G401 (cell line): ENCODE measurements around the gene IGFL3. TPM values are rescaled to one million over a fixed set of nuclear protein-coding genes. Genes with fewer than 3 reads are reported as not detected.
A peak's percentile ranks its signal among the peaks of the same experiment; 100 is the strongest.
"Not testable (repeated sequence)": the region's sequence is repeated elsewhere in the genome, so short reads cannot be mapped to it uniquely, and the experiment has no call there.

Source experiments
- DNase-seq: peaks from one replicate; pipeline ENCODE4 v3.0.0-alpha.2; 2015; ENCODE audit warnings: low spot score
- in situ Hi-C: cut with HindIII; loops from 2 replicates; pipeline ENCODE4 v1.10.0; 2016; ENCODE audit warnings: low sequenced_read_pairs, mixed read lengths
- total RNA-seq: library from RNA; depleted of rRNA; stranded (reverse); fragments of >200 nt; shearing (Covaris generic); gene quantifications from 2 replicates; pipeline ENCODE4 v1.2.3, GENCODE V29; 2014; rRNA removed

IGFL3 gene
- total RNA-seq, 1 experiment from 2014 or later: 0.75 TPM

DNA sequence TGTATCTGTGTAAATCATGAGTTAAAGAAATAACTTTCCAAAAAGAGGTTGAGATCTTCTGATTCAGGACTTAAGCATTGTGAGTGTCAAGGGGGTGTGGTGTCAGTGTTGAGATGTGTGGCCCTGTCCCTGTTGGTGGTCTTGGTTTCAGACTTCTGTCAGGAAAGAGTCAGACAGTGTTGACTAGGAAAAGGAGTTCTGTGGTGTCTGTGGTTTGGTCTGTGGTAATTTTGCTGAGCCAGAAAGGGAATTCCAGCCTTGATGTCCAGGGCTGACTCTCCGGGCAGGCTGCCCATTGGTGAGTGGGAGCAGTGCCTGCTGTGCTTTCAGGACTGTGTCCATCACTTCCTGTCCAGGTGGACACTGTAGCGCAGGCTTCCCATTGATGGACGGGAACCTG, 43.9 kb downstream of the IGFL3 start:
- in situ Hi-C loops: no loop called here
- DNase-seq: no peak

DNA sequence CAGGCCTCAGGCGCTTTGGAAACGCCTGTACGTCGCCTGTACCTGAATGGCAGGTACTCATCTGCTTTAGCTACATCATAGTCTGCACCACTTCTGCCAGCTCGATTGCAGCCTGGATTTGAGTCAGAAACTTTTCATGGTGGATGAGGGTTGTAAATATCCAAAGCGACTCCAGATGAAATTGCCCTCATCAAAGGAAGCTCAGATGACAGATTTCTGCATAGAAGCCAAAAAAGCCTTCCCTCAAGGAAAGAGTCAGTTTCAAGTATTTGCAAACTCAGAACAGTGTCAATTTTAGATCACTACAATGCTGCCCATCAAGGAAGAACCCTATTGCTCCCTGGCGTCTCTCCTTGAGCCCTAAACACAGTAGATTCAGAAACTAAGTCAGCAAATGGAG, 44.9 kb downstream of the IGFL3 start:
- no peak for DNase-seq
- in situ Hi-C loops: no loop called here

DNA sequence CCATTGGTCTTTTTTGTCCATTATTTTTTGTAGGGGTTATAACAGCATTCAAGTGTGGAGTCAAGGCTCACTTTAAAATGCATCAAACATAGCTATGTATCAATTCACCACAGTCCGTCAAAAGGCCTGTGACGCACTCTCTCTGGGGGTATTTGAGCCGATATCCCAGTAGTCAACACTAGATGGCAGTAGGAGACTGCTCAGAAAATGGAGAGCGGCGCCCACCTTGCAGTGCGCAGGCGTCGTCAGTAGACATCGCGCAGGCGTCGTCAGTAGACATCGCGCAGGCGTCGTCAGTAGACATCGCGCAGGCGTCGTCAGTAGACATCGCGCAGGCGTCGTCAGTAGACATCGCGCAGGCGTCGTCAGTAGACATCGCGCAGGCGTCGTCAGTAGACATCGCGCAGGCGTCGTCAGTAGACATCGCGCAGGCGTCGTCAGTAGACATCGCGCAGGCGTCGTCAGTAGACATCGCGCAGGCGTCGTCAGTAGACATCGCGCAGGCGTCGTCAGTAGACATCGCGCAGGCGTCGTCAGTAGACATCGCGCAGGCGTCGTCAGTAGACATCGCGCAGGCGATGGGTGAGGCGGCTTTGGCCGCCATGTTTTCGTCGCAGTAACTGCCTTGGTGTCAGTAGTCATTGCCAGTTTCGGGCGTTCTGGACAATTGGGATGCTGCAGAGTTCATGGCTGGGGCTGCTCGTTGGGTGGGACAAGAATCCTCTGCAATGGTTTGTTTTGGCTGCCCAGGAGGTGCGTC, 45.7 kb downstream of the IGFL3 start:
- peak; percentile 17 for DNase-seq
- in situ Hi-C loops: not testable (repeated sequence)

DNA sequence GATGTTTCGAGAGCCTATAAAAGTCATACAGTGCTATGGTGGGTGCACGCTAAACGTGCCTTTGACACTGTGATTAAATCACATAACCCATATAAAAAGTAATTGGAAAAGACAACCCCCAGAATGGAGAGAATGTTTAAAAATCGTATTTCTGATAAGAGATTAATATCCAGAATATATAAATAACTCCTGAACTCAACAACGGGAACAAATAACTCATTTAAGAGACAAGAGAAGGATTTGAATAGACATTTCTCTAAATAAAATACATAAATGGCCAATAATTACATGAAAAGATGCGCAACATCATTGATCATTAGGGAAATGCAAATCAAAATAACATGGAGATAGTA, 46.7 kb downstream of the IGFL3 start:
- no peak for DNase-seq
- in situ Hi-C loops: no loop called here

DNA sequence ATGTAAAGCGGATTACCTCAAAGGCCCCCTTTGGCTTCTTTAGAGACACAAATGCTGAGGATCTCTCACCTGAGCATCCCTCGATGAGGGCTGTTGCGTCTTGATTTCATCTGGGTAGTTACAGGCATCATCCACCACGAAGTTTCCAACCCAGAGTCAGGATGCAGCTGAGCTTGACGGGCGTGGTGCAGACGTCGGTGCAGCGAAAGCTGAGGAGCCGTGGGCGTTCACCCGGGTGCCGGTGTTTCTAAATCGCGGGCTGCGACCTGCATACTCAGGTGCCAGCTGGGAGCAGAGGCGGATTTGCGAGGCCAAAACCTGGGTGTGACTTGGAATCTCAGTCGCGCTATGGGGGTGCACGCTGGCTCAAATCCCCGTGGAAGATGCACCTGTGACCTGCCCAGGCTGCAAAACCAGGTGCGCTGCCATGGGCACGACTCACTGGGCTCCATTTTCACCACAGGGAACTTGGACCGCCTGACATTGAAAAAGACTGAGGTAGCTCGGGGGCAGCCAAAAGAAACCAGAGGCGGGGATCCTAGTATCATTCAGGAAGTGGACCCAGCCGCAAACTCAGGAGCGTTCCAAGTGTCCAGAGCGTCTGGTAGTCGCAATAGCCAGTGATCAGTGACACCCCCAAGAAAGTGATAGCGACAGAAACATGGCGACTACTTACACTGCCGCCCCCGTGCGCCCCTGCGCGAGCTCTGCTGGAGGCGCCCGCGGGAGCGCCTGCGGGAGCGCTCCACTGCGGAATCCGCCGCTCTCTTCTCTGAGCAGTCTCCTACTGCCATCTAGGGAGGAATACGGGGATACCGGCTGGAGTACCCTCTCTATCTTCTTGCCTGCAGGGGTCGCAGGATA, 47.3 kb downstream of the IGFL3 start:
- in situ Hi-C loops: no loop called here
- peak; percentile 55 for DNase-seq

DNA sequence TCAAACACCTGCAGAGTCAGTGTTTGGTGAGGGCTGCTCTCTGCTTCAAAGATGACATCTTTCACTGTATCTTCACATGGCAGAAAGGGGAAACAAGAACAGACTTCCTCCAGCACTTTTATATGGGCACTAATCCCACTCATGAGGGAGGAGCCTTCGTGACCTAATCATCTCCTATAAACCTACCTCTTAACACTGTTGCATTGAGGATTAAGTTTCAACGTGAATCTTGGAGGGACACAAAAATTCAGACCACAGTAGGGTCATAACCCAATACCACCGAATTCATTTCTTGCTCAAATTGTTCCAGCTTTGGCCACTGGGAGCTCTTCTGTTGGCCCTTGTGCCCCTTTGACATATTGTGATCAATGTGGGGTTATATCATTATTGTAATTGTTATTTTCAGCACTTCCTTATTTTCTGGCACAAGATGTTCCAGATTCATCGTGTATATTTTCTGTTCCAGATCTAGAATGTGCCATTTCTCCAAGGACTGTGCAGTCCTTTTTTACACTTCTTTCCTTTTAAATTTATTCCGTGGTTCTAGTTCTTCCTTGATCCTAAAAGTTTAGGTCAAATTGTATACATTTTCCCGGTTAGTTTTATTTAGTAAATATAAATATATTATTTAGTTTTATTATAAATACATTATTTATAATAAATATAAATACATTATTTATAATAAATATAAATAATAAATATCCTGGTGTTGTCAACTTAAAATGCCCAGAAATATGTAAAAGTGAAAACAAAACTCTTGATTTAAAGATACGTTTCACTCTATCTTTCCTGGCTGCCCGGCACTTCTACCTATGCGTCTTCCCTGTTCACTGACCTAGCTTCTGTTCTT, 48.2 kb downstream of the IGFL3 start:
- no peak for DNase-seq
- in situ Hi-C loops: no loop called here

DNA sequence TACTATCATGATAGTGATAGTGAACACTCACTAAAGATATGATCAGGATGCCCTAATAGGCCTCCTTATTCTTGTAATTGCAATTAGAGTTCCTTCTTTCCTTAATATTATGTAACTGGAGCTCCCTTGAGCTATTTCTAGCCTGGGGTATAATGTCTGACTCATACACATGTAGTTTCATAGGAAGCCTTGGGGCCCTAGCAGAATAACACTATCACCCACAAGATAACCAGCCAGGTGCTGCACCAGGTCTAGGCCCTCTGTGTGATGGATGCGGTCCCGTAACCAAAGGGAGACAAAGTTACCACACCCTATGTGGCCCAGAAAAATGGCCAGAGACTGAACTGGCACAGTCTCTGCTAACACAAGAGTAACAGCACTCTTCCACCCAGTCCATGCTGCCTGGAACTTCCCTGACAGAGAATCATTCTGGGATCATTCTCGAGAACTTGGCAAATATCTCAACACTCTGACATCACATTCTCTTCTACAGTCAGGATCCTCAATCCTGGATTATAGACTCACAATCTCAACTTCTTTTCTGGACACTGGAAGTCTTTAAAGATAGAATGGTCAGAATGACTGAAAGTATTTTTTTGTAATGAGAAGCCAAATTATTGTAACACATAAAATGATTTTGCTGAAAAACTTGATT, 51.1 kb downstream of the IGFL3 start:
- DNase-seq: no peak
- in situ Hi-C loops: no loop called here

Other genes with a start within 250 kb of the IGFL3 start
- gene IRF2BP1, start 238.5 kb downstream of the IGFL3 start, total RNA-seq: 38.3 and 43.4 TPM in 2 replicates
- 0.12 and 1.9 TPM in 2 replicates for gene MYPOP, start 222.1 kb downstream of the IGFL3 start, total RNA-seq
- 0.07 TPM in 1 of 2 replicates, not detected in the other for gene NANOS2, start 209.9 kb downstream of the IGFL3 start, total RNA-seq
- gene NOVA2, start 150.8 kb downstream of the IGFL3 start, total RNA-seq: not detected in 2 replicates
- gene CCDC61, start 129.2 kb downstream of the IGFL3 start, total RNA-seq: 6.6 and 9.5 TPM in 2 replicates
- not detected in 2 replicates for gene PGLYRP1, start 101.6 kb downstream of the IGFL3 start, total RNA-seq
- gene IGFL4, start 83.7 kb downstream of the IGFL3 start, total RNA-seq: not detected in 2 replicates
- 0.47 TPM in 1 of 2 replicates, not detected in the other for gene IGFL2, start 23.6 kb upstream of the IGFL3 start, total RNA-seq
- not detected in 2 replicates for gene IGFL1, start 105.1 kb upstream of the IGFL3 start, total RNA-seq
- not detected in 2 replicates for gene HIF3A, start 172.4 kb upstream of the IGFL3 start, total RNA-seq
- gene PPP5C, start 222.4 kb upstream of the IGFL3 start, total RNA-seq: 125 and 155 TPM in 2 replicates